Activated T-cell treated with anti-CD3 and anti-CD28 coated beads, Interleukin-2, amount 50 U/mL, for 1 hour (primary cell): ENCODE data around the gene LIPA.

Experiments used
- DNase-seq: peaks from one replicate; pipeline ENCODE4 v3.0.0-alpha.2; 2020

LIPA gene

DNA sequence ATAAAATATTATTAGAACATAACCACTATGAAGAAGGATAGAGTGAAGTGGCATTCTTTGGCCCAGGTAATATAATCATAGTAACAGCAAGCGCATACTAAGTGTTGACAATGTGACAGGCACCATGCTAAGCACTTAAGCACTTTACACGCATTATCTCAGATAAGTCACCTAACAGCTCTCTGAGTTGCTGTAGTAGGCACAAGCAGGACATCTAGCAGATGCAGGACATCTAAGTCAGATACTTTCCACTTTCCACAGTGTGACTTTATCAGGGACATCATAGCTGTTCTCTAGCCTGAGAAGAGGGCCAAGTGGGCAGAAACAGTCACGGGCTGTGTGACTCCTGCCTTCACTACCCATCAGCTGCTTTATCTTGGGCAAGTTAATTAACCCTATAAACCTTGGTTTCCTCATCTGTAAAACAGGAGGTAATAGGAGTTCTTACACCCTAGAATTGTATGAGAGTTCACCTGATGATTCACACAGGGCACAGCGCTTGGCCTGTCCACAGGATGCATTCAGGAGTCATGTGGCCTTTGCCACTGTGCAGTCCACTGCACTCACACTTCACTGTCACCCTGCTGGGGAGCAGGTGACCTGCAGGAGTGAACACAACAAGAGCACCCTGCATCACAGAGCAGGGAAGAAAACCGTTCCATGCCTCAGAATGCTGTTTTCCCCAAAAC is 12.5 kb downstream of the LIPA start:
- no peak for DNase-seq

DNA sequence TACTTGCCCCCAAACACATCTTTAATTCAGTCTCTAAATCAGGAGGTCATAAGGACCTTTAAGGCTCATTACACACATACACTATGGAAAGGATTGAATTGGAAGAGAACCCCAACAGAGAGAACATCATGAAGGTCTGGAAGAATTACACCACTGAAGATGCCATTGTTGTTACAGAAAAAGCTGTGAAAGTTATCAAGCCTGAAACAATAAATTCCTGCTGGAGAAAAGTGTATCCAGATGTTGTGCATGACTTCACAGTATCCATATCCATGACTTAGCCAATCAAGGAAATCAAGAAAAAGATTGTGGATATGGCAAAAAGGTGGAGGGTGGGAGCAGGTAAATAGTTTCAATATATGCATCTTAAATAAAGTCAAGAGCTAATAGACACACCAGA is 13.7 kb downstream of the LIPA start:
- no peak for DNase-seq

- DNase-seq = no peak
These were observed 15.3 kb downstream of the LIPA start for GRCh38 chr10:89236226-89236797.

- DNase-seq = no peak
These were observed 16.3 kb downstream of the LIPA start for GRCh38 chr10:89235073-89235798.

GRCh38 chr10:89233033-89233432 is 18.5 kb downstream of the LIPA start:
- DNase-seq = no peak

- DNase-seq = no peak
These were observed 22.6 kb downstream of the LIPA start for GRCh38 chr10:89228962-89229361.

DNA sequence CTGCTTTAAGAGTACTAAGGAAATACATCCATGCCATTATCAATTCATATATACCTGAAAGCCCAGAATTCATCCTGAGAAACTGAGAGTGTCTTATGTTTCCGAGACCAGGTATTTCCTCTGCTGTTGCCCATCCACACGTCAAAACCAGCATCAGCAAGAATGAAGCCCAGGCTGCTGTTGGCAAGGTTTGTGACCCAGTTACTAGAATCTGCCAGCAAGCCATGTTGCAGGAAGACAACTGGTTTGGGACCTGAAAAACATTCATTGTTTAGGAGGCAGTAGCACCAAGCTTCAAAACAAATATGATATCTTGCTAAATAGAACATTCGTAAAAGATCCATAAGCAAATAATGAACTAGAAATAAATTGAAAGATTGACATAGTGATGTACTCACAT is 23.4 kb downstream of the LIPA start:
- no peak for DNase-seq

DNA sequence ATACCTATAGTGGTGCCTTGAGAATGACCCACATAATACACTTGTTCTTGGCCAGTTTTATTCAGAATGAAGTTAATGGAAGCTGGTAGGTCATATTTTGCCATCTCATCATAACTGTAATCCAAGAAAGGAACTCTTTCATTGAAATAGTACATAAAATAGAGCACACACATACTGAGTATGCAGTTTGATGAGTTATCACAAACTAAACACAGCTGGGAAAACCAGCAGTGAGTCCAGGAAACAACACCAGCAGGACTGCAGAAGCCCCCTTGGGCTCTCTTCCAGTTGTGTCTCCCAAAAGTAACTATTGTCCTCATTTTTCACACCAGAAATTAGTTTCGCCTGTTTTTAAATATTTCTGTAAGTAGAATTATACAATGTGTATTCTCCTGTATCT is 24.7 kb downstream of the LIPA start:
- DNase-seq = no peak

DNA sequence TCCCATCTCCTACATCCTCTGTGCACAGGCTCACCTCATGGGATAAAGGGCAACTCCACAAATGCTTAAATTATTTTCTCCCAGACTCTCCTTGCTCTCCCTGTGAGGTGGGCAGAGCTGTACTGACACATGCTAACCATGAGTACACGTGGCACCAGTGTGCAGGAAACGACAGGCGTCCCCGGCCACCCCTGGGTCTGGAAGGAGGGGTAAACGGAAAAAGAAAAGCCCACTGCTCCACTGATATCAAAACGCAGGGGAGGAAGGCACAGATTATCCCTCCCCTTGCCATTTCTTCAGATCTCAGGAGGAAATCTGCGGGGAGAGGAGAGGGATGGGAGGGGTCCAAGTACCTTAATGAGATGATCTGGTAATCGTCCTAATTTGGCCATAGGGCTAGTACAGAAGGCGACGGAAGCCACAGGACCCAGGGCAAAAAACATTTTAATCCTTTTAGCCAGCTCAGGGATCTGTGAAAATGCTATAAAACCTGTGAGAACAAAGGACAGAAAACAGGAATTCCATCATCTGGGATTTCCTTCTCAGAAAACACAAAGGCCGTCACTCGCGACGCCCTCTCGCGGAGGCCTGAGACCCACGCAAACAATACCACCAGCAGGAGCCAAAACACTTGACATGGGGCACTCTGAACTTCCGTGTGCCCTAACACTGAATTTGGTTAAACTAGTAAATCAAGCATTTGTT is 26.7 kb downstream of the LIPA start:
- no peak for DNase-seq

DNA sequence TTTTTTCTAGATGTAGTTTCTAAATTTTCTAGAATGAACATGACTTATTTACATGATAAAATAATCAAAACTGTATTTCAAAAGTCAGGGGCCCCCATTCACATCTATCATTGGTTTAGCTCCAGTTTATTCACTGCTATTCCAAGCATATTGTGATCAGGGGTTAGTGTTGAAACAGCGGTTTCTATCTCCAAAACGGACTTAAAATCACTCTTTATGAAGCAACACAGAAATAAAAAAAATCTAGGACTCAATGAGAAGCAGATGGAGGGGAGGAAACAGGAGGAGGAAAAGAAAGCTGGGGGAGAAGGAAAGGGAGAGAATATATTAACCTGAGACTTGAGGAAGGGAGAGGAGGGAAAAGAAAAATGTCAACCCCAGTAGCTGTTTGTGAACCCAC is 29.7 kb downstream of the LIPA start:
- DNase-seq = no peak

DNA sequence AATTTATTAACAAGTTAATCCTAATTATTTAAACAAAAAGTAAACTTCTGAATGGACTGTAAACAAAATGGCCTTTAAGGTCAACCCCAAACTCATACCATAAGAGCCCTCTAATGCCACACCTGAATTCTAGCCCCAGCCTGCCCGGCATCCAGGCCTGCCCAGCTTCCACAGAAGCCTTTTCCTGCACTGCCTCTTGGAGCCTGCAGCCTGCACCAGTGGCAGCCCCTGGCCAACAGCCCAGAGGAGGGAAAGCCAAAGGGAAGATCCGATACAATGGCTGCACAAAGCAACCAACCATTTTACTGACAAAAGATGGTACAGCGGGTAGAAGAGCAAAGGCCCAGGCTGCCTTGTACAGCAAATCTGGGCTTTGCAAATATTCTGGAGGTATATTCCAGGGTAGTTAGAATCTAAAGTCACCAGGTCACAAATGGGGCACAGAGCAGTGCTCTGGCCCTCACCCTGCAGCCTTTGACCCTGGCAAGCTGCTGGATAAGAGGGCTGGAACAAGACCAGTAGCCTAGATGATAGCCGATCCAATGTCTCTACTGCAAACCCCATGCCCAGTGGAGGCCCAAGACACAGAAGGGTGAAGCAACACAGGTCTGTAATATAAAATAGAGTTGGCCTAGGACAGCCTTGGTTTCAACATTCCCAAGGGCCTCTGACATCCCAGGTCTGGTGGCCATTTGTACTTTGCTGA is 31.9 kb downstream of the LIPA start:
- no peak for DNase-seq

- peak; percentile 54 for DNase-seq
These were observed 34.3 kb downstream of the LIPA start for GRCh38 chr10:89217057-89217990.

DNA sequence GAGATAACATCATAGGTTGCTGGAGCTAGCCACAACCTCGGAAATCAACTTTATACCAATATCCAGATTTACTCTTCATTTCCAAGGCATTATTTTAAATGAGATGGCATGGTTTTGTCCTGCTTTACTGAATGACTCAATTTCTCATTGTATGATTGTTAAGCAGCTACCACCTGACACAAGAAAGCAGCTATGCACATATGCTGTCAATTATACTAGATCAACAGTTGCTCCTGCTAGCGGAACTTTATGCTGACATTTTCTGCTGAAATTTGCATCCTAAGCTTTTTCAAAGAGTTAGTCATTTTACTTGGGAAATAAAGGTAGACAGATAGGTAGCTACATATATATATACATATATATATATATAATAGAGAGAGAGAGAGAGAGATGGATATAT is 35.5 kb downstream of the LIPA start:
- no peak for DNase-seq

- DNase-seq = no peak
These were observed 36.1 kb downstream of the LIPA start for GRCh38 chr10:89215511-89215910.

DNA sequence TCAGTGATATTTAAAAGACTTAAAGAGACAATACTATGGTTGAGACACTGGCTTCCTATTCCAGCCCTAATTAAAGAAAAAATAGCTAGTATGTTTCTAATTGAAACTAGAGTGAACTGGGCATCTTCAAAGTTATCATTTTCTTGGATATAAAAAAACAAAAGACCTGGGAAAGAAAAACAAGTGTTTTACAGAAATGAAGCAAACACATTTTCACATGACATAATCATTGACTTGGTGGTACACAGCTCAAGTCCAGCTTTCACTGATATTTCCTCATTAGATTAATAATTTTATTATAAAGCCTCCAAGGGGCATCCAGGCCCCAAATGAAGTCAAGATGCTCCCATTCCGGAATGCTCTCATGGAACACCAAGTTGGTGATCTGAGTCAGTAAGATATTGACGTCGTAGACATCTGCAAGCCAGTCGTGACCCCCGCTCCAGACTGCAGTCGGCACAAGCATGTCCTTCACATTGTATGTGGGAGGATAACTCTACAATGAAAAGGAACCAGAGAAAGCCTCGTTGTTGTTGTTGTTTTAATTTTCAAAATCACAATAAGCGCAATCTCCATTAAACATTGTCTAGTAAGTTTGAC is 36.9 kb downstream of the LIPA start:
- DNase-seq = no peak

GRCh38 chr10:89213191-89213808 is 38.3 kb downstream of the LIPA start:
- DNase-seq = no peak

DNA sequence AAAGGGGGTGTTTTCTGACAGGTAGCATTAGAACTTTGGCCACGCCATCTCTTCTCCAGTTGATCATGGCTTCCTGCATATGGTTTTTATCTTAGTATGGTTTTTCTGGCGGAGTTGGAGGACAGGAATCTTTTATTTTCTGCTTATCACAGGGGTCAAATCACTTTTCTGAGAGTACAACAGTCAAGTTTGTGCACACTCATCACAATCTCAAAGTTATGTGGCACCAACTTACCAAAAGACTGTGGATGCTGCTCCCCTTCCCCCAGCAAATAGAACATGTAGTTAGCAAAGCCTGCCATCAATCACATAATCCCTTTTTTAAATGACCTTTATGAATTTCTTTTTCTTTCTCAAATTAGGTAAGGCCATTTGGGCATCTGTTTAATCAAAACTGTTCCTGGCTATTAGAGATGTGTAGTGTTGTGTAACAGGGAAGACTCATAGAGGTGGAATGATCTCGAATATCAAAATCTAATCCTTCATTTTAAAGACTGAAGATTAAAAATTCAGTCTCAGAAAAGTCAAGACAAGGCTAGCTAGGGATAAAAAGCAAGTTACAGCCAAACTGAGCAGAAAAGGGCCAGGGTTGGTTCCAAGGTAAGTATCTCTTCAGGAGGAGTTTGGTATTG is 40.7 kb downstream of the LIPA start:
- no peak for DNase-seq

DNA sequence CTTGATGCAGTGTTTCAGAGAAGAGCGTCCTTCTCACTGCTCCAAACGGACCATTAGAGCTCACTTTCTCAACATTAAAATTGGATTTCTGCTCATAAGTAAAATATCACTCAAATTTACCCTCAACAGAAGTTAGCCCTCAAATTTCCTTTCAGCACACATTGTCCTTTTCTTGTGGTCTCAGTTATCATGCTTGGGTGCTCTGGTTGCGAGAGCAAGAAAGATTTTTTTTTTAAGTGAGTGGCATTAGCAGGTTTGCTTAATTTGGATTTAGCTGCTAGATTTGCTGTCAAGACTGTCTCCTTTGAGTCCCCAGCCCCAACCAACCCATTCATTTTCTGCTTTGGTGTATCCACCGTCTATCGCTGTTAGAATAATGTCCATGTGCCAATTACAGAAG is 41.9 kb downstream of the LIPA start:
- no peak for DNase-seq

DNA sequence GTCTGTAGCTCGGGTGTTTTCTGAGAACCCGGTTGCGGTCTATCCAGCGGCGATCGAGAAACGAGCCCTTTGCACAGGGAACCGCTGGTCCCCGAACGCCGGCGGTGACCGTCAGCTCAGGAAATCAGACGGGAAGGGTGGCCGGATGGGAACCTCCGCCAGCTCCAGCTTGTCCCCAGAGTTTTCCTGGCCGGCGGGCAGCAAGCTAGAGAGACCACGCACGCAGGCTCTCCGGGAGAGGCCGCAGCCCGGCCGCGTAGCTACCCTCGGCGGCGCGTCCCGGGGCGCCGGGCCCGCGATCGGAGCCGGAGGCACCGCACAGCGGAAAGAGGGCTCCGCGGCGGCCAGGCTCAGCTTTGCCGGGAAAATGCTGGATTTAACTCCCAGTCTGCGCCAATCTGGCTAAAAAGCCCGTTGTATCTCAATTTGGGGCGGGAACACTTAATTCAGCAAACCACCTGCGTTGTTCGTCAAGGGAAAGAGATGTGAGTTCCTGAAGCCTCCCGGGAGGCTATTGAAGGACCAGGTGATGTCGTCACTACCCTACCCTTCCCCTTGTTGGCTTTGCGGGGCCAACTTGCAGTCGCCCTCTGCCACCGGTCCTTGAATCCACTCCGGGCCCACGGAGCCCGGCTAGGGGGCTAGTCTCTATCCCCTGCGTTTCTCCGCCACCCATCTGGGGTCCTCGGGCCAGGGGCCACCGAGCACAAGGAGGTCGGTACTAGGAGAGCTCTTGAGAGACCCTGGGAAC is 43.6 kb downstream of the LIPA start:
- peak; percentile 39 for DNase-seq
